Central memory CD4-positive, alpha-beta T cell (primary cell): ENCODE measurements around the gene DVL2.

Experiments used
- DNase-seq: peaks from one replicate; pipeline ENCODE4 v3.0.0; 2022

The DVL2 gene

DNA sequence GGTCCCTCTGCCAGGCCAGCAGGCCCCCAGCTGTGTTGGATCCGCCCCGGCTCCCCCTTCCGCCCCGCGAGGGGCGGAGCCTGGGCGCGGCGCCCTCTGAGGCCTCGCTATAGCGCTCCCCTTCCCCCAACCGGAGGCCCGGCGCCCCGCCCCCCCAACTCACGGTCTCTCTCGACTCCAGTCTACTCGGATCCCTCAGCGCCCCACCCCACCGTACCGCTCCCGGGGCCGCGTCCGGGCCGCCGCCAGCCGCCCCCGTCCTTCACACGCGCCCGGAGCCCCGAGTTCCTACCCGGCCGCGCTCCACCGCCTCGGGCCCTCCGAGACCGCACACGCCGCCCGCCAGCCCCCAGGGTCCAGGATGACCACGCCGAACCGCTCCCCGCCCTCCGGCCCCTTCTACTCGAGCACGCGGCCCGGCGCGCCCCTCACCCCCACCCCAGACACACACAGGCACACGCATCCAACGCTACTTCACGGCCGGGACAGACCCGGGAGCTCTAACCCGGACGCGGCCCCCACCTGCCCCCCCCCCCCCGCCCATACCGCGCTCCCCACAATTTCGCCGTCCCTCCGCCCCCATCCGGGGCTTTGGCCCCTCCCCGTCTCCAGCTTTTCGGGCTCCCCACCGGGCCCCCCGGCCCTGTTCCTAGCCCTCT is 3.6 kb upstream of the DVL2 start:
- DNase-seq = peak; percentile 66

- DNase-seq = no peak
Measured at GRCh38 chr17:7237266-7237760, 3.0 kb upstream of the DVL2 start.

GRCh38 chr17:7236808-7237207 is 2.5 kb upstream of the DVL2 start:
- no peak for DNase-seq

DNA sequence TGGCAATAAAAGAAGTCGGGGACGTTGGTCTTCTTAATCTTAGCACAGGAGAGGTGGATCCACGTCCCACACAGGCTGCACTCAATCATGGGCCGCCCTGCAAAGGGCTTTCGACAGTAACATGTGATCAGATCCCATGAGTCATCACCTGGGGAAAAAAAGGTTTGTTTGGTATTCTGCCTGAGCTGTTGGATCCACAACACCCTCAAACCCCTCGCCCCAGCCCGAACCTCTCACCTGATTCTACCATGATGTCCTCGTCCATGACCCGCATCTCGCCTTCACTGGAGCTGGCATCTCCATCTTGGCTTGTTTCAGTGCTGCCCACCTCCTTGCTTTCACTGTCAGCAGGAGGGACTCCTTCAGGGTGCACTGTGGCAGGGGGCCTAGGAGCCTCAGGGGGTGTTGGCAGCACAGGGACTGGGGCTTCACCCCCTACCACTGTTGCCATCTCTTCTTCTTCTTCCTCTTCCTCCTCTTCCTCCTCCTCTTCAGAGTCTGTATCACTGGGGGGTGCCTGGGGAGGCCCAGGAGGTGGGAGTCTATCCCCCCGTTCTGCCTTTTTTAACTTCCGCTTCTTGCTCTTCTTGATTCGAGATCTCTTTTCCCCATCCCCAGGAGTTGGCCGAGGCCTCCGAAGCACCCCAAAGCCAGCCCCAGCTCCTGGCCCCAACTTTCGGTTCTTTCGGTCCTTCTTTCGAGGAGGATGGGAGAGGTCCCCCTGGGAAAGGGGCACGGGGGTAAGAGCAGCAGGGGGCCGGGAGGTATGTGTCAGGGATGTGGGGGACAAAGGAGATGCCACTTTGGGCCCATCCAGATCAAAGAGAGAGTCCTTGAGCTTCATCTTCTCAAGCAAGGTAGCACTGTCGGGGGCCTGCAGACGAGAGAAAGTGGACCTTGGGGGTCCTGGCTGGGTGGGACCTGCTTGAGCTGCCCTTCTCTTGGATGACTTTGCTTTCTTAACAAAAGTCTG is 1.7 kb upstream of the DVL2 start:
- no peak for DNase-seq

- no peak for DNase-seq
Measured at GRCh38 chr17:7233701-7234082, 625 bp downstream of the DVL2 start.

GRCh38 chr17:7232114-7232513 is 2.2 kb downstream of the DVL2 start:
- DNase-seq = no peak

- no peak for DNase-seq
Measured at GRCh38 chr17:7229504-7229903, 4.8 kb downstream of the DVL2 start.

- no peak for DNase-seq
Measured at GRCh38 chr17:7228920-7229319, 5.4 kb downstream of the DVL2 start.

DNA sequence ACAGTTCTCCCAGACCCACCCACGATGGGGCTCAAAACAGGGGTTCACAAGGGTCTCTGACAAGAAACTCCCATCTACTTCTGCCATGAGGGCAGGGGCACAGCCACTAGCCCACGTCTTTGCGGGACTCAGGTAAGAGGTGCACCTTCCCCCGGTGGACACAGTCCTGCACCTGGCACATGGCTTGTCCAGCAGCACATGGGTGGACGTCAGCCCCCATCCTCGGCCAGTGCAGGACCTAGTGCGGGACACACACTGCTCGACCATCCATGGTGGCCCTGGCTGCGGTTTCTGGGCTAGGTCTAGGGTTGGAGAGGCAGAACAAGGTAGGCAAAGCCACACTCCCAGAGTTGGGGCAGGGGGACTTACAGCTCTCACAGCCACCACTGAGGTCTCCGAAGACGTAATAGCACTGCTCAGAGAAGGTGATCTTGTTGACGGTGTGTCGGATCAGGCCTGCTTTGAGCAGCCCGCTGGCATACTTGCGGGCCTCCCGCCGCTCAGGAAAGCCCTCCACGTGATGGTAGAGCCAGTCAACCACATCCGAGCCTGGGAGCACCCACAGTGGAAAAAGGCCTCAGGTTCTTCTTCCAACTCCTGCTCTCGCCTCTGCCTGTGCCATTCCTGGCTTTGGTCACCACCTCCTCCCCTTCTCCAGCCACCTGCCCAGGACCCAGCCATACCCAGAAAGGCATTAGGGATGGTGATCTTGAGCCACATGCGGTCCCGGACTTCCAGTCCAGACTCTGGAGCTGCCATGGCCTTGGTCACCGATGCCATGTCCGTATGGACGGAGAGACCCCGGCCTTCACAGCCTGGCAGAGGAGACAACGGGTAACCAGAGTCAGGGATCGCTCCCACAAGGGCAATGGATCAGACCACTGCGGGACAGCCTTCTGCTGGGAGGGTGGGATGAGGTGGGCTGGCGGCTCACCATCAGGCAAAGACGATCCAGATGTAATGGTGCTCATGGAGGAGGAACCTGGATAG is 7.3 kb downstream of the DVL2 start:
- no peak for DNase-seq

GRCh38 chr17:7225711-7226331 is 8.5 kb downstream of the DVL2 start:
- DNase-seq = no peak

- no peak for DNase-seq
Measured at GRCh38 chr17:7224661-7225111, 9.6 kb downstream of the DVL2 start.

- DNase-seq = no peak
Measured at GRCh38 chr17:7224110-7224509, 10.2 kb downstream of the DVL2 start.

DNA sequence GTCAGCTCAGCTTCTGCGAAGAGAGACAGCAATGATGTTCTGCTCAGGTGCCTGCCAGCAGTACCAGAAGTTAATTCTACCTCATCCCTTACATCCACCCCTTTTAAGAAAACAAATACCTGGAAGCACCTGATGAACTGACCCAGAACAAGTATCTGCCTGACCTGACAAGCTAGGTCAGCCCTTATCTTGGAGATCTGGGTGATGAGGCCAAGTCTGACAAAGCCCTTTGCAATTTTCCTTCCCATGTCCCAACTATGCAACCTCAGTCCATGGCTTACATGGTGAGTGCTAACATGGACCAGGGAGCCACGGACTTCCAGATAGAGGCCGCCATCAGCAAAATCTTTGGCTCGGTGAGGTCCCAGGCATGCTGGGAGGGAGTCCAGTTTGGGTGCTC is 10.9 kb downstream of the DVL2 start:
- DNase-seq = no peak

DNA sequence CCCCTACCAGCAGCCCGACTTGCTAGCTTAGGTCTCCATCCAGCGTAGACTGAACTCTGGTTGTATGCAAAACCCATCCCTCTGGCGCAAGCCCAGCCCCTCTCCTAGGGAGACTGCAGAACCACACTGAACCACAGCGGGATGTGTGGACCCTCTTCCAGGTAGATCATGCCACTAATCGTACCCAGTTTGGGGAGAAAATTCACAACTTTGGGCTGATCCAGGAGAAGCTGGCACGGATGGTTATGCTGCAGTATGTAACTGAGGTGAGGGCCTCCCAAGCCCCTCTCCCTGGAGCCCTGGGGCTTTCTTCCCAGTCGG is 11.4 kb downstream of the DVL2 start:
- DNase-seq = no peak

DNA sequence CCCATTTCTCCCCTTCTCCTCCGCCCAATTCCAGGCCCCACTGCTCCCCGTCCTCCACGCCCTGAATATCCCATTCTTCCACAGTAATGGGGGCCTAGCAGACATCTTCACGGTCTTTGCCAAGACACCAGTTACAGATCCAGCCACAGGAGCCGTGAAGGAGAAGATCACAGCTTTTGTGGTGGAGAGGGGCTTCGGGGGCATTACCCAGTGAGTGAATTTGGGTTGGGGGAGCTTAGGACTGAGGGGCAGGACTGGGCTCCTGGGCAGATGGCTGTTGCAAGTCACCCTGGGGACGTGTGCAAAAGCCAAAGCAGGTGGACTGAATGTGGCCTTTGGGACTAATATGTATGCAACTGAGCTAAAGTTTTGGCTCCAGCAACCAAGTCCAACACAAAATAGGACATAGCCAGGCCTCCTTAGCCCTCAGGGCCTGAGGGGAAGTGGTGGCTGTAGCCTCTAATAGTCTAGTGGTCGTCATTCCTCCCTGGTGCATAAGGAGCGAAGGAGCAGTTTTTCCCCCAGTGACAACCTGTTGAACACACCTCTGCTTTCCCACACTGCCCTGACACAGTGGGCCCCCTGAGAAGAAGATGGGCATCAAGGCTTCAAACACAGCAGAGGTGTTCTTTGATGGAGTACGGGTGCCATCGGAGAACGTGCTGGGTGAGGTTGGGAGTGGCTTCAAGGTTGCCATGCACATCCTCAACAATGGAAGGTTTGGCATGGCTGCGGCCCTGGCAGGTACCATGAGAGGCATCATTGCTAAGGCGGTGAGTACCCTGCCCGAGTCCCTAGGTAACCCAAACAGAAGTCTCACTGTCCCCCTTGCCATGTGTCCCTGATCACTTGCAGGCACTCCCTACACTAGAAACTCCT is 12.0 kb downstream of the DVL2 start:
- no peak for DNase-seq

DNA sequence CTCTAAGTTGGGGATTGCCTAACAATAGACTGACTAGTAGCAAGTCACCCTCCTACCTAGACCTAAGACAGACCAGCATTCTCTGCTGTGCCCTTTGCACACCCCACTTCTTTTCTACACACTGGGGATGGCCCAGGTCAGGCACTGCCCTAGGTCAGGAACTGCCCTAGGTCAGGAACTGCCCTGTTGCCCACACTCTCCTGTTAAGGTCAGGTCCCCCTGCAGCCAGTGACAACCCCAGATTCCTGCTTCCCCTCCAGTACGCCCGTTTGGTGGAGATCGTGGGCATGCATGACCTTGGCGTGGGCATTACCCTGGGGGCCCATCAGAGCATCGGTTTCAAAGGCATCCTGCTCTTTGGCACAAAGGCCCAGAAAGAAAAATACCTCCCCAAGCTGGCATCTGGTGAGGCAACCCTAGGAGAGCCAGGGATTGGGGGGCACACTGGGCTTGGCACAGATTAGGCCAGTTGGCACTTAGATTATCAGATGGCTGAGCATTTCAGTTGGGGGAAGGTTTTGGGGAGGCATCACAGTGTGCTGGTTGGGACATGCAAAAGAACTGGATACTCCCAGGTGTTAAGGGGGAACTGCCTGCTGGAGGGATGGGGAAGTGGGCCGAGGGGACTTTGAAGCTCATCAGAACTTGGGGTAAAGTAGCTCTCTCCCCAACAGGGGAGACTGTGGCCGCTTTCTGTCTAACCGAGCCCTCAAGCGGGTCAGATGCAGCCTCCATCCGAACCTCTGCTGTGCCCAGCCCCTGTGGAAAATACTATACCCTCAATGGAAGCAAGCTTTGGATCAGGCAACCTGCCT is 12.8 kb downstream of the DVL2 start:
- no peak for DNase-seq

DNA sequence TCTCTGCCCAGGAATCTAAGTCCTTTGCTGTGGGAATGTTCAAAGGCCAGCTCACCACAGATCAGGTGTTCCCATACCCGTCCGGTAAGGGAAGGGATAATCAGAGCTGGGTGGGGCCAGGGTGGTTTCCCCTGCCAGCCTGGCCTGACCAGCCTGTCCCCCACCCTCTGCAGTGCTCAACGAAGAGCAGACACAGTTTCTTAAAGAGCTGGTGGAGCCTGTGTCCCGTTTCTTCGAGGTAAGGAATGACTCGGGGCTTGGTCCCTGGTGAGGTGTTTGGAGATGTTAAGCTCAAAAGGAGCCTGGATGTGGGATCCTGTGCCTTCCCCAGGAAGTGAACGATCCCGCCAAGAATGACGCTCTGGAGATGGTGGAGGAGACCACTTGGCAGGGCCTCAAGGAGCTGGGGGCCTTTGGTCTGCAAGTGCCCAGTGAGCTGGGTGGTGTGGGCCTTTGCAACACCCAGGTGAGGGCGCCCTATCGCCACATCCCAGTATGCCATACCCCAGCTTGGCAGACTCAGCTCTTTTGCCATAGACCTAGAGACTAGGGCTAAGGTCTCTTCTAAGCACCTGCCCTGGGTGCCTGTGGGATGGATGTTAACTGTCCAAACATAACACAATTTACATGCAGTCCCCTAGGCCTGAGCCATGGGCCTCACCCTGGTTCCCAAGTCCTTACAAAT is 13.6 kb downstream of the DVL2 start:
- peak; percentile 45 for DNase-seq

- DNase-seq = peak; percentile 54
Measured at GRCh38 chr17:7219812-7220592, 14.3 kb downstream of the DVL2 start, which contains the start of the genes ACADVL and DLG4. Gene ACADVL, plus strand, starts transcription at chr17:7219938. Its CDS starts 47 bp downstream, at chr17:7219985. Gene DLG4, minus strand, starts transcription at chr17:7219836.
